PC-9 (cell line): Measurements from ENCODE around the gene ARIH2. TPM values are rescaled to one million over a fixed set of nuclear protein-coding genes. Genes with fewer than 3 reads are reported as not detected.

ENCODE experiments used
- BruUV-seq: library from RNA; stranded (reverse); fragments of 400-500 nt; replicated peaks from 2 replicates; lab custom pipeline; 2021; lab: Mats Ljungman, UMichigan
- CTCF ChIA-PET: fragments of 300-600 bp; sonication (Branson Sonifier 250); formaldehyde crosslinking; loops from one replicate; lab custom pipeline; 2022; ENCODE audit warnings: antibody characterized with exemption; lab: Charles Lee
- POLR2A ChIA-PET: fragments of 300-600 bp; sonication (Branson Sonifier 250); formaldehyde crosslinking; loops from one replicate; lab custom pipeline; 2022; ENCODE audit warnings: antibody characterized with exemption; ENCODE audit not compliant: unreplicated experiment; lab: Charles Lee
- DNase-seq, 2 experiments: peaks; one replicate each; pipeline versions ENCODE4 v3.0.0 to v3.0.0-alpha.2; 2015 to 2022; ENCODE audit warnings: mixed read lengths in 1 of 2
- H2AFZ ChIP-seq: fragments of 200-600 bp; sonication (generic); 2 replicates; pipeline ENCODE4 v1.8.1; 2017; ENCODE audit warnings: antibody characterized with exemption
- H3F3A ChIP-seq: fragments of 200-600 bp; sonication (generic); 2 replicates; pipeline ENCODE4 v1.8.1; 2017; ENCODE audit warnings: antibody characterized with exemption, mild to moderate bottlenecking, low read depth; ENCODE audit not compliant: insufficient read depth
- H3K27ac ChIP-seq: fragments of 200-600 bp; sonication (generic); 2 replicates; pipeline ENCODE4 v1.6.1; 2016; ENCODE audit warnings: mixed run types
- H3K27me3 ChIP-seq: fragments of 200-600 bp; sonication (generic); 2 replicates; pipeline ENCODE4 v1.6.1; 2016; ENCODE audit warnings: low read depth, mixed run types; ENCODE audit not compliant: insufficient read depth
- H3K36me3 ChIP-seq: fragments of 200-600 bp; sonication (generic); 2 replicates; pipeline ENCODE4 v1.6.1; 2016; ENCODE audit warnings: low read depth, mixed run types
- H3K4me1 ChIP-seq: fragments of 200-600 bp; sonication (generic); replicated peaks from 2 replicates; pipeline ENCODE4 v1.6.1; 2016; ENCODE audit warnings: mixed run types; ENCODE audit not compliant: insufficient read depth
- H3K4me2 ChIP-seq: fragments of 200-600 bp; sonication (generic); 2 replicates; pipeline ENCODE4 v1.6.1; 2017; ENCODE audit warnings: mixed run types
- H3K4me3 ChIP-seq: fragments of 200-600 bp; sonication (generic); 2 replicates; pipeline ENCODE4 v1.6.1; 2016; ENCODE audit warnings: mixed run types
- H3K79me2 ChIP-seq: fragments of 200-600 bp; sonication (generic); 2 replicates; pipeline ENCODE4 v1.6.1; 2017; ENCODE audit warnings: low read depth, mixed run types
- H3K9me2 ChIP-seq: fragments of 200-600 bp; sonication (generic); 2 replicates; pipeline ENCODE4 v1.8.1; 2017; ENCODE audit warnings: mild to moderate bottlenecking; ENCODE audit not compliant: insufficient read depth
- H3K9me3 ChIP-seq: fragments of 200-600 bp; sonication (generic); 2 replicates; pipeline ENCODE4 v1.8.1; 2016; ENCODE audit warnings: low read depth; ENCODE audit not compliant: insufficient read depth
- H4K20me1 ChIP-seq: fragments of 200-600 bp; sonication (generic); 2 replicates; pipeline ENCODE4 v1.8.1; 2017; ENCODE audit not compliant: insufficient read depth
- CTCF ChIP-seq: fragments of 200-600 bp; sonication (generic); conservative IDR thresholded peaks from 2 replicates; pipeline ENCODE4 v1.6.1; 2017; ENCODE audit warnings: mixed run types, antibody characterized with exemption, mild to moderate bottlenecking, moderate library complexity
- EZH2 ChIP-seq: fragments of 200-600 bp; sonication (generic); IDR thresholded peaks from 2 replicates; pipeline ENCODE4 v1.8.0; 2017; ENCODE audit warnings: antibody characterized with exemption, low read depth
- intact Hi-C: fragments of 100-400 bp; cut with micrococcal nuclease; formaldehyde crosslinking; loops from one replicate; pipeline ENCODE4 v1.10.0; 2022; ENCODE audit not compliant: unreplicated experiment
- total RNA-seq: library from RNA; stranded (reverse); gene quantifications from 2 replicates; pipeline ENCODE4 v1.2.3, GENCODE V29; 2021

The ARIH2 gene
- total RNA-seq, 1 experiment from 2014 or later: 86.1 TPM

GRCh38 chr3:49012441-49013017 lies 93.9 kb downstream of the ARIH2 start:
- Histone ChIP-seq H3F3A (peaks cover 16% of the 10 kb centered on the region), H3K4me1 (peaks cover 12% of the 10 kb centered on the region; the same call in 1 of the 2 replicates), H4K20me1 (peaks cover 29% of the 10 kb centered on the region), H3K4me3 (no peak overlapping the region), H3K9me3 (no peaks in the 10 kb centered on the region), H3K79me2 (peaks cover 25% of the 10 kb centered on the region), H3K9me2 (no peaks in the 10 kb centered on the region), H3K36me3 (no peaks in the 10 kb centered on the region), H3K27me3 (no peaks in the 10 kb centered on the region), H3K27ac (no peak overlapping the region), H3K4me2 (no peak overlapping the region), H2AFZ (no peak overlapping the region)
- no peak for TF ChIP-seq CTCF
- TF ChIP-seq EZH2: no peak
- no peak for DNase-seq
- intact Hi-C loops: no loop called here
- BruUV-seq: no TSS peak
- CTCF ChIA-PET: interaction anchor here (0.7 kb wide), 1 partner anchor 35 kb away, joined by 4 read pairs; no protein-coding TSS in a partner anchor
- POLR2A ChIA-PET: interaction anchor here (0.7 kb wide), 1 partner anchor 572 kb away, joined by 3 read pairs; the partner anchor contains the start of genes CCDC51 and TMA7

GRCh38 chr3:49013113-49013737 lies 94.6 kb downstream of the ARIH2 start:
- H3K4me2 ChIP-seq: no peak overlapping the region
- BruUV-seq: no TSS peak
- peaks cover 25% of the 10 kb centered on the region for H4K20me1 ChIP-seq
- no peak overlapping the region for H3K27ac ChIP-seq
- DNase-seq: no peak
- H2AFZ ChIP-seq: no peak overlapping the region
- TF ChIP-seq CTCF: no peak
- intact Hi-C loops: no loop called here
- H3K79me2 ChIP-seq: peaks cover 20% of the 10 kb centered on the region
- no peaks in the 10 kb centered on the region for H3K9me2 ChIP-seq
- H3K4me3 ChIP-seq: no peak overlapping the region
- CTCF ChIA-PET: interaction anchor here (0.7 kb wide), 1 partner anchor 36 kb away, joined by 4 read pairs; no protein-coding TSS in a partner anchor
- no peaks in the 10 kb centered on the region for H3K9me3 ChIP-seq
- H3F3A ChIP-seq: peaks cover 14% of the 10 kb centered on the region
- H3K36me3 ChIP-seq: no peaks in the 10 kb centered on the region
- H3K27me3 ChIP-seq: no peaks in the 10 kb centered on the region
- POLR2A ChIA-PET: interaction anchor here (0.6 kb wide), 1 partner anchor 28 kb away, joined by 4 read pairs; no protein-coding TSS in a partner anchor
- H3K4me1 ChIP-seq: peaks cover 8% of the 10 kb centered on the region; the same call in 1 of the 2 replicates

- no peaks in the 10 kb centered on the region for H3K9me3 ChIP-seq
- no peaks in the 10 kb centered on the region for H3K9me2 ChIP-seq
- H4K20me1 ChIP-seq: peaks cover 18% of the 10 kb centered on the region
- H3K79me2 ChIP-seq: peaks cover 15% of the 10 kb centered on the region
- H3K4me3 ChIP-seq: no peak overlapping the region
- CTCF ChIA-PET: interaction anchor here (0.9 kb wide), 1 partner anchor 26 kb away, joined by 4 read pairs; no protein-coding TSS in a partner anchor
- no peaks in the 10 kb centered on the region for H3K27me3 ChIP-seq
- H3K27ac ChIP-seq: no peak overlapping the region
- POLR2A ChIA-PET: interaction anchor here (0.6 to 0.7 kb wide), 2 partner anchors 24 to 28 kb away, joined by 4 read pairs; no protein-coding TSS in a partner anchor
- DNase-seq: peak in 1 of 2 experiments; percentile 50
- H3K4me2 ChIP-seq: no peak overlapping the region
- no TSS peak for BruUV-seq
- TF ChIP-seq EZH2 (no peak), CTCF (peak; percentile 66)
- H2AFZ ChIP-seq: no peak overlapping the region
- peaks cover 15% of the 10 kb centered on the region for H3F3A ChIP-seq
- H3K36me3 ChIP-seq: no peaks in the 10 kb centered on the region
- H3K4me1 ChIP-seq: peaks cover 8% of the 10 kb centered on the region
- intact Hi-C loops: loop anchor here (2.0 kb wide), 1 partner anchor 25 kb away; no protein-coding TSS in a partner anchor
Measured at GRCh38 chr3:49013738-49014660, 95.4 kb downstream of the ARIH2 start.
